ENCODE results near the gene CSNK1A1.
"Not testable (repeated sequence)": the region's sequence is repeated elsewhere in the genome, so short reads cannot be mapped to it uniquely, and the experiment has no call there.

Gene CSNK1A1

GRCh38 chr5:149529463-149529862, 21.8 kb downstream of the CSNK1A1 start:
- DNase-seq (ENCODE audit: low read depth) = no peak

- DNase-seq (ENCODE audit: low read depth) = no peak
Measured at GRCh38 chr5:149528281-149529060, 22.8 kb downstream of the CSNK1A1 start.

- no peak for DNase-seq (ENCODE audit: low read depth)
Measured at GRCh38 chr5:149526845-149527590, 24.2 kb downstream of the CSNK1A1 start.

GRCh38 chr5:149521739-149522685, 29.2 kb downstream of the CSNK1A1 start:
- DNase-seq (ENCODE audit: low read depth) = no peak

- no peak for DNase-seq (ENCODE audit: low read depth)
Measured at GRCh38 chr5:149519601-149520000, 31.6 kb downstream of the CSNK1A1 start.

GRCh38 chr5:149518620-149519019, 32.6 kb downstream of the CSNK1A1 start:
- DNase-seq (ENCODE audit: low read depth) = no peak

- DNase-seq (ENCODE audit: low read depth) = no peak
Measured at GRCh38 chr5:149517461-149518122, 33.6 kb downstream of the CSNK1A1 start.

- no peak for DNase-seq (ENCODE audit: low read depth)
Measured at GRCh38 chr5:149514512-149514911, 36.7 kb downstream of the CSNK1A1 start.

- not testable (repeated sequence) for DNase-seq (ENCODE audit: low read depth)
Measured at GRCh38 chr5:149513372-149513947, 37.8 kb downstream of the CSNK1A1 start.

- DNase-seq (ENCODE audit: low read depth) = no peak
Measured at GRCh38 chr5:149510136-149510535, 41.1 kb downstream of the CSNK1A1 start.

GRCh38 chr5:149504677-149505076, 46.6 kb downstream of the CSNK1A1 start:
- DNase-seq (ENCODE audit: low read depth) = no peak

GRCh38 chr5:149503006-149503405, 48.2 kb downstream of the CSNK1A1 start:
- DNase-seq (ENCODE audit: low read depth) = no peak

- DNase-seq (ENCODE audit: low read depth) = no peak
Measured at GRCh38 chr5:149500922-149501582, 50.2 kb downstream of the CSNK1A1 start.

- DNase-seq (ENCODE audit: low read depth) = no peak
Measured at GRCh38 chr5:149498724-149499336, 52.4 kb downstream of the CSNK1A1 start.

GRCh38 chr5:149497357-149497756, 53.9 kb downstream of the CSNK1A1 start:
- DNase-seq (ENCODE audit: low read depth) = no peak

GRCh38 chr5:149496917-149497316, 54.3 kb downstream of the CSNK1A1 start:
- DNase-seq (ENCODE audit: low read depth) = no peak

- no peak for DNase-seq (ENCODE audit: low read depth)
Measured at GRCh38 chr5:149496166-149496565, 55.1 kb downstream of the CSNK1A1 start.

GRCh38 chr5:149495673-149496072, 55.6 kb downstream of the CSNK1A1 start:
- DNase-seq (ENCODE audit: low read depth) = no peak

GRCh38 chr5:149493316-149493715, 57.9 kb downstream of the CSNK1A1 start:
- DNase-seq (ENCODE audit: low read depth) = no peak

GRCh38 chr5:149492781-149493180, 58.5 kb downstream of the CSNK1A1 start:
- no peak for DNase-seq (ENCODE audit: low read depth)

Measured in stimulated activated CD8-positive, alpha-beta memory T cell treated with anti-CD3 and anti-CD28 coated beads, Interleukin-15, amount 100 ng/mL, for 1 hour (primary cell).